T47D (cell line): ENCODE data around the gene MICU1.

Experiments used
- DNase-seq, 2 experiments: peaks; one replicate each; pipeline versions ENCODE4 v3.0.0 to v3.0.0-alpha.2; 2011 to 2012; ENCODE audit warnings: low read depth in 1 of 2, low spot score in 1 of 2
- JUND ChIP-seq: IDR thresholded peaks from 2 replicates; pipeline ENCODE4 v1.6.1; 2012; ENCODE audit warnings: low read depth
- in situ Hi-C: cut with HindIII; loops from 2 replicates; pipeline ENCODE4 v1.10.0; 2016; ENCODE audit warnings: low sequenced_read_pairs, low pct_unique_long_range_greater_than_20kb

MICU1 gene

GRCh38 chr10:72323108-72323749 lies 302.6 kb downstream of the MICU1 start:
- in situ Hi-C loops: no loop called here
- no peak for TF ChIP-seq JUND
- DNase-seq: no peak

GRCh38 chr10:72322280-72323058 lies 303.4 kb downstream of the MICU1 start:
- TF ChIP-seq JUND: no peak
- DNase-seq: no peak
- in situ Hi-C loops: no loop called here

- in situ Hi-C loops: no loop called here
- no peak for DNase-seq
- no peak for TF ChIP-seq JUND
Observed at GRCh38 chr10:72322030-72322279, 303.9 kb downstream of the MICU1 start.

GRCh38 chr10:72321248-72322029 lies 304.4 kb downstream of the MICU1 start:
- DNase-seq: no peak
- in situ Hi-C loops: no loop called here
- no peak for TF ChIP-seq JUND

GRCh38 chr10:72320676-72321247 lies 305.1 kb downstream of the MICU1 start:
- peak in 1 of 2 experiments; percentile 53 for DNase-seq
- in situ Hi-C loops: no loop called here
- TF ChIP-seq JUND: no peak

- in situ Hi-C loops: no loop called here
- no peak for TF ChIP-seq JUND
- peak; percentile 26 to 75 for DNase-seq
Observed at GRCh38 chr10:72319416-72320254, 306.2 kb downstream of the MICU1 start.

GRCh38 chr10:72318418-72319262 lies 307.2 kb downstream of the MICU1 start:
- TF ChIP-seq JUND: no peak
- DNase-seq: no peak
- in situ Hi-C loops: no loop called here
